H4 (cell line): Measurements from ENCODE around the gene IFNA1. TPM values are rescaled to one million over a fixed set of nuclear protein-coding genes. Genes with fewer than 3 reads are reported as not detected.
"Not testable (repeated sequence)": the region's sequence is repeated elsewhere in the genome, so short reads cannot be mapped to it uniquely, and the experiment has no call there.

ENCODE experiments used
- DNase-seq: peaks from one replicate; pipeline ENCODE4 v3.0.0-alpha.2; 2015; ENCODE audit warnings: low spot score
- total RNA-seq: library from RNA; depleted of rRNA; stranded (reverse); fragments of >200 nt; shearing (Covaris generic); gene quantifications from 2 replicates; pipeline ENCODE4 v1.2.3, GENCODE V29; 2014; rRNA removed

Gene IFNA1
- total RNA-seq, result not detected in 2 replicates

GRCh38 chr9:21440139-21440538, at the start of gene IFNA1:
Gene IFNA1, plus strand, starts transcription at chr9:21440439. Its CDS starts 69 bp downstream, at chr9:21440508.
- no peak for DNase-seq

GRCh38 chr9:21392270-21392669, 48.0 kb upstream of the IFNA1 start:
- no peak for DNase-seq

- no peak for DNase-seq
Observed at GRCh38 chr9:21395778-21396717, 44.2 kb upstream of the IFNA1 start.

- no peak for DNase-seq
Observed at GRCh38 chr9:21398955-21399489, 41.2 kb upstream of the IFNA1 start.

GRCh38 chr9:21399956-21400355, 40.3 kb upstream of the IFNA1 start:
- DNase-seq, result no peak

GRCh38 chr9:21402386-21403251, 37.6 kb upstream of the IFNA1 start:
- DNase-seq, result no peak

- DNase-seq, result no peak
Observed at GRCh38 chr9:21404146-21404545, 36.1 kb upstream of the IFNA1 start.

- no peak for DNase-seq
Observed at GRCh38 chr9:21408817-21409216, 31.4 kb upstream of the IFNA1 start, which contains the start of gene IFNA8. Gene IFNA8, plus strand, starts transcription at chr9:21409117. Its CDS starts 60 bp downstream, at chr9:21409177.

- DNase-seq, result no peak
Observed at GRCh38 chr9:21412107-21412506, 28.1 kb upstream of the IFNA1 start.

GRCh38 chr9:21413151-21413550, 27.1 kb upstream of the IFNA1 start:
- DNase-seq, result no peak

- no peak for DNase-seq
Observed at GRCh38 chr9:21413624-21414023, 26.6 kb upstream of the IFNA1 start.

- DNase-seq, result no peak
Observed at GRCh38 chr9:21414220-21414940, 25.9 kb upstream of the IFNA1 start.

GRCh38 chr9:21415493-21416267, 24.6 kb upstream of the IFNA1 start:
- no peak for DNase-seq

GRCh38 chr9:21428235-21428634, 12.0 kb upstream of the IFNA1 start:
- no peak for DNase-seq

GRCh38 chr9:21429191-21429590, 11.0 kb upstream of the IFNA1 start:
- no peak for DNase-seq

- no peak for DNase-seq
Observed at GRCh38 chr9:21432672-21433425, 7.4 kb upstream of the IFNA1 start.

- DNase-seq, result no peak
Observed at GRCh38 chr9:21434202-21435014, 5.8 kb upstream of the IFNA1 start.

- not testable (repeated sequence) for DNase-seq
Observed at GRCh38 chr9:21435015-21435383, 5.2 kb upstream of the IFNA1 start.
